GM12865 (cell line): ENCODE data around the gene LRRC34.

Experiments used
- DNase-seq: peaks from one replicate; pipeline ENCODE4 v3.0.0; 2010; ENCODE audit warnings: low read depth
- H3K4me3 ChIP-seq: 2 replicates; pipeline ENCODE4 v1.5.1; 2011; ENCODE audit warnings: mild to moderate bottlenecking, low read depth, low read length, control low read depth
- CTCF ChIP-seq: IDR thresholded peaks from 2 replicates; pipeline ENCODE4 v1.5.1; 2011; ENCODE audit warnings: low read length, control low read depth, low read depth, inconsistent platforms; ENCODE audit not compliant: insufficient read depth; ENCODE audit errors: missing control alignments

Gene LRRC34

GRCh38 chr3:169804681-169805080 is 8.0 kb downstream of the LRRC34 start:
- no peak overlapping the region for H3K4me3 ChIP-seq
- DNase-seq = no peak
- TF ChIP-seq CTCF = no peak

- no peak for TF ChIP-seq CTCF
- H3K4me3 ChIP-seq = no peak overlapping the region
- no peak for DNase-seq
Observed at GRCh38 chr3:169792359-169792758, 20.3 kb downstream of the LRRC34 start.

- DNase-seq = no peak
- H3K4me3 ChIP-seq = no peak overlapping the region
Observed at GRCh38 chr3:169790687-169791429, 21.8 kb downstream of the LRRC34 start.

GRCh38 chr3:169790219-169790618 is 22.5 kb downstream of the LRRC34 start:
- DNase-seq = no peak
- no peak overlapping the region for H3K4me3 ChIP-seq
- TF ChIP-seq CTCF = no peak

More at GRCh38 chr3:169790687-169791429, 21.8 kb downstream of the LRRC34 start:
- no peak for TF ChIP-seq CTCF

GRCh38 chr3:169787791-169788190 is 24.9 kb downstream of the LRRC34 start:
- DNase-seq = no peak
- TF ChIP-seq CTCF = no peak
- H3K4me3 ChIP-seq = no peak overlapping the region

GRCh38 chr3:169787120-169787519 is 25.6 kb downstream of the LRRC34 start:
- H3K4me3 ChIP-seq = no peak overlapping the region
- DNase-seq = no peak
- no peak for TF ChIP-seq CTCF
